BE2C (cell line): ENCODE measurements around the gene KMO.

Experiments
- DNase-seq: peaks from one replicate; pipeline ENCODE4 v3.0.0-alpha.2; 2020
- H3K27me3 ChIP-seq: fragments of 250-450 bp; sonication (Bioruptor Pico); 2 replicates; pipeline ENCODE4 v1.5.1; 2020; ENCODE audit warnings: mild to moderate bottlenecking
- H3K36me3 ChIP-seq: fragments of 250-450 bp; sonication (Bioruptor Pico); 2 replicates; pipeline ENCODE4 v1.5.1; 2020; ENCODE audit warnings: mild to moderate bottlenecking
- H3K4me1 ChIP-seq: fragments of 250-450 bp; sonication (Bioruptor Pico); 2 replicates; pipeline ENCODE4 v1.5.1; 2020
- H3K4me3 ChIP-seq: 2 replicates; pipeline ENCODE4 v1.5.1; 2011; ENCODE audit warnings: low read depth, low read length
- H3K9me3 ChIP-seq: fragments of 250-450 bp; sonication (Bioruptor Pico); 2 replicates; pipeline ENCODE4 v1.5.1; 2020
- CTCF ChIP-seq: IDR thresholded peaks from 2 replicates; pipeline ENCODE4 v1.5.1; 2012; ENCODE audit warnings: mild to moderate bottlenecking, low read depth, low read length

The KMO gene

GRCh38 chr1:241640149-241640866 is 108.1 kb downstream of the KMO start, which contains the start of the genes CHML and OPN3:
CHML (minus strand) TSS chr1:241640369; CDS start chr1:241635766, 4,603 bp downstream.
OPN3 (minus strand) TSS chr1:241640369; CDS start chr1:241640254, 115 bp downstream.
- Histone ChIP-seq H3K4me3 (peak within 1 kb of the TSS; percentile 93), H3K9me3 (no peaks in the 10 kb centered on the region), H3K36me3 (peaks cover 2% of the 10 kb centered on the region), H3K27me3 (no peaks in the 10 kb centered on the region), H3K4me1 (no peaks in the 10 kb centered on the region)
- TF ChIP-seq CTCF, result no peak
- peak; percentile 97 for DNase-seq

- H3K4me3 ChIP-seq, result no peak overlapping the region; the same call in 1 of the 2 replicates
- no peaks in the 10 kb centered on the region for H3K27me3 ChIP-seq
- H3K36me3 ChIP-seq, result no peaks in the 10 kb centered on the region
- DNase-seq, result no peak
- TF ChIP-seq CTCF, result no peak
- no peaks in the 10 kb centered on the region for H3K9me3 ChIP-seq
- H3K4me1 ChIP-seq, result no peaks in the 10 kb centered on the region
Measured at GRCh38 chr1:241640867-241641622, 108.9 kb downstream of the KMO start.

GRCh38 chr1:241641773-241642592 is 109.8 kb downstream of the KMO start:
- no peaks in the 10 kb centered on the region for H3K36me3 ChIP-seq
- H3K9me3 ChIP-seq, result no peaks in the 10 kb centered on the region
- no peak overlapping the region for H3K4me3 ChIP-seq
- no peaks in the 10 kb centered on the region for H3K27me3 ChIP-seq
- TF ChIP-seq CTCF, result no peak
- no peak for DNase-seq
- no peaks in the 10 kb centered on the region for H3K4me1 ChIP-seq

- Histone ChIP-seq H3K36me3 (no peaks in the 10 kb centered on the region), H3K9me3 (no peaks in the 10 kb centered on the region), H3K4me1 (no peaks in the 10 kb centered on the region), H3K4me3 (no peak overlapping the region), H3K27me3 (no peaks in the 10 kb centered on the region)
- no peak for DNase-seq
- TF ChIP-seq CTCF, result no peak
Measured at GRCh38 chr1:241642593-241642944, 110.4 kb downstream of the KMO start.

- no peak overlapping the region for H3K4me3 ChIP-seq
- no peaks in the 10 kb centered on the region for H3K36me3 ChIP-seq
- H3K27me3 ChIP-seq, result no peaks in the 10 kb centered on the region
- DNase-seq, result no peak
- H3K9me3 ChIP-seq, result no peaks in the 10 kb centered on the region
- no peaks in the 10 kb centered on the region for H3K4me1 ChIP-seq
- no peak for TF ChIP-seq CTCF
Measured at GRCh38 chr1:241644259-241644658, 112.1 kb downstream of the KMO start.
